VCaP (cell line): ENCODE results near the gene HSPA13.
"Not testable (repeated sequence)": the region's sequence is repeated elsewhere in the genome, so short reads cannot be mapped to it uniquely, and the experiment has no call there.

Source experiments
- H3K27ac ChIP-seq: fragments of 450-650 bp; 2 replicates; pipeline ENCODE4 v1.5.1; 2017
- CTCF ChIP-seq: fragments of 450-650 bp; conservative IDR thresholded peaks from 2 replicates; pipeline ENCODE4 v1.5.1; 2017; ENCODE audit warnings: mild to moderate bottlenecking, moderate library complexity

HSPA13 gene

GRCh38 chr21:14358775-14359174 is 24.2 kb downstream of the HSPA13 start:
- TF ChIP-seq CTCF: no peak
- H3K27ac ChIP-seq: no peak overlapping the region

GRCh38 chr21:14356746-14357145 is 26.2 kb downstream of the HSPA13 start:
- no peak for TF ChIP-seq CTCF
- H3K27ac ChIP-seq: no peak overlapping the region

DNA sequence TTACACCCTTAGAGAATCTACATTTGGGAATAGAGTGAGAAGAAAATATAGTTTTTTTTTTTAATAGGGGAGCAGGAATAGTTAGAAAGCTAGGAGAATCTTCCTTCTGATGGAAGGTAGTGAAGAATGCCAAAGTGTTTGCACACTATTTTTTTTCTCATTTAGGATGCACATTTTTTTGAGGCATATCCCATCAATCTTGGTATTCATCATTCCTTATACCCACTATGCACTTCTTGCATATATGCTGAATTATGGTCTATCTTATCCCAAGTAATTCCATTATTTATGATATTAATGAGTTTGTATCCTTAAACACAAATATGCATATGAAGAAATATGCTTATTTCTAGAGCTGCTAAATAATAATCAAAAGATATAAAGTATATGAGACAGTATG is 28.4 kb downstream of the HSPA13 start:
- no peak overlapping the region for H3K27ac ChIP-seq
- TF ChIP-seq CTCF: no peak

DNA sequence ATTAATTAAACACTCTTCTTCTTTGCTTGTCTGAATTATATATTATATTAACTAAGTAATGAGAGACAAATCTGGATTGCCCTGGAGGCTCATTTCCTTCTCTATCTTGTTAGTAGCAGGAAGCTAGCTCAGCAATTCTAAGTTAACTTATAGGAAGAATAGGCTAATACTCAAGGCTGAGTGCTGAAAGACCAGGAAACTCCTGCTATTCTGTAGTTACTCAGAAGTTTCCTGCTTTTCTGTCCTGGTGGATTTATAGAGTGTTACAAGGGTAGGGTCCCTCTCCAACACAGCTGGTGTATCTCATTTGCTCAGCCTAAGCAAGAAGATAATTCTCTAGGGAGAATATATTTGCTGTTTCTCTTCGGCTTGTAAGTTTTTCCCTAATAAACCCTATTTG is 29.2 kb downstream of the HSPA13 start:
- no peak overlapping the region for H3K27ac ChIP-seq
- no peak for TF ChIP-seq CTCF

DNA sequence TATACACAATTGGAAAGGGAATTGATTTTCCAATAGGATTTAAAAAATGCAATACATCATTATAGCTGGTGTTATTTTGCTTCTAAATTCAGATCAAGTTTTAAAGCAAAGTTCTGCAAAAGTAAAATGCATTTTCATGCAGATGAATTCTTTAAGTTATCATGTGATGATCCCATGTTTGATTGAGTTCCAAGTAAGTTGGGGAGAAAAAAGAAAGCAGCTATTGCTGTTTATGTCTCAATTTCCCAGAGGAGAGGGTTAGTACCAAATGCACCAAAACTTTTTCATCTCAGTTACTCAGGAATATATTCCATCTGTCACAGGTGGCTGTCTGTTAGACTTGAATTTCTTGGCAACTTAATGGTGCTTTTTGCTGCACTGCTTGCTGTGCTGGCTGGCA is 29.7 kb downstream of the HSPA13 start:
- no peak for TF ChIP-seq CTCF
- H3K27ac ChIP-seq: no peak overlapping the region

GRCh38 chr21:14327346-14327745 is 55.6 kb downstream of the HSPA13 start:
- not testable (repeated sequence) for H3K27ac ChIP-seq

DNA sequence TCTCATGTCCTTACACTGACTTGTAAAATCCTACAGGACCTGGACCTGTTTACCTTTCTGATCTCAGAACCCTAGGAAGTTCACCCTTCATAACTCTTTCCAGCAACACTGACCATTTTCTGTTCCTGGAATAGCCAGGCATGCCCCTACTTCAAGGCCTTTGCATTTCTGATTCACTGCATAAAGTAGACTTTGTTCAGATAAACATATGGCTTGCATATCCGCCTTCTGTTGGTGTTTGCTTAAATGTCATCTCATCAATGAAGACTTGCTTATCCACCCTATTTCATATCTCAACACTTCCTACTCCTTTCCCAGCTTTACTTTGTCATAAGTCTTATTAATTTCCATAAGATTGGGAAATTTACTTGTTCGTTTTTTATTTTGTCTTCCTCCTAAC is 57.4 kb downstream of the HSPA13 start:
- no peak overlapping the region for H3K27ac ChIP-seq
- TF ChIP-seq CTCF: no peak
